Vagina (tissue), 2 donors: ENCODE results near the gene CCDC158. TPM values are rescaled to one million over a fixed set of nuclear protein-coding genes. Genes with fewer than 3 reads are reported as not detected.

Source experiments
- DNase-seq, 2 donors: peaks; one replicate each; pipeline ENCODE4 v3.0.0-alpha.2; 2017; ENCODE audit errors: extremely low spot score in 2 of 2
- H3K27ac ChIP-seq: fragments of 200-600 bp; sonication (generic); one replicate; pipeline ENCODE4 v1.5.1; 2019
- H3K27me3 ChIP-seq: fragments of 200-600 bp; sonication (generic); one replicate; pipeline ENCODE4 v1.5.1; 2019
- H3K36me3 ChIP-seq, 2 donors: fragments of 200-600 bp; sonication (generic); one replicate each; pipeline ENCODE4 v1.5.1; 2017 to 2019
- H3K4me1 ChIP-seq: fragments of 200-600 bp; sonication (generic); one replicate; pipeline ENCODE4 v1.5.1; 2019
- H3K4me3 ChIP-seq, 2 donors: fragments of 200-600 bp; sonication (generic); 1 replicate in 1 of 2; 2 replicates in 1 of 2; pipeline ENCODE4 v1.5.1; 2016 to 2019
- H3K9me3 ChIP-seq: fragments of 200-600 bp; sonication (generic); one replicate; pipeline ENCODE4 v1.5.1; 2019
- CTCF ChIP-seq, 3 experiments: fragments of 450-650 bp in 2 of 3; fragments of 200-600 bp in 1 of 3; sonication (generic) in 1 of 3; IDR thresholded peaks; one replicate each; pipeline ENCODE4 v1.5.1; 2017 to 2019; ENCODE audit warnings: antibody characterized with exemption in 3 of 3, mild to moderate bottlenecking in 2 of 3, moderate library complexity in 2 of 3
- POLR2A ChIP-seq, 2 donors: fragments of 450-650 bp; IDR thresholded peaks; one replicate each; pipeline ENCODE4 v1.6.1; 2017; ENCODE audit warnings: antibody characterized with exemption in 2 of 2, mild to moderate bottlenecking in 2 of 2, moderate library complexity in 2 of 2
- POLR2AphosphoS5 ChIP-seq, 2 donors: sonication (generic); formaldehyde crosslinking; IDR thresholded peaks; one replicate each; pipeline ENCODE4 v1.9.0; 2017; ENCODE audit warnings: antibody characterized with exemption in 2 of 2, mild to moderate bottlenecking in 2 of 2, low read depth in 1 of 2; ENCODE audit not compliant: insufficient read depth in 1 of 2
- intact Hi-C: fragments of 100-400 bp; cut with DNase I; formaldehyde crosslinking; loops from one replicate; pipeline ENCODE4 v1.15.1; 2023
- total RNA-seq: library from RNA; depleted of rRNA; stranded (reverse); fragments of >200 nt; gene quantifications from one replicate; pipeline ENCODE4 v1.2.3, GENCODE V29; 2016

CCDC158 gene
- total RNA-seq, 1 donor from 2014 or later: not detected

GRCh38 chr4:76311896-76312331 lies 109.0 kb downstream of the CCDC158 start:
- Histone ChIP-seq H3K4me3 (no peak overlapping the region), H3K36me3 (peaks cover 0 to 6% of the 10 kb centered on the region in 2 donors), H3K9me3 (no peaks in the 10 kb centered on the region), H3K4me1 (peaks cover 22% of the 10 kb centered on the region), H3K27me3 (no peaks in the 10 kb centered on the region), H3K27ac (no peak overlapping the region)
- intact Hi-C loops: no loop called here
- TF ChIP-seq POLR2A (IDR thresholded peaks at IDR 0.05) (no peak), POLR2AphosphoS5 (IDR thresholded peaks at IDR 0.05; ENCODE audit: insufficient read depth in 1 of 2, low read depth in 1 of 2) (no peak), CTCF (IDR thresholded peaks at IDR 0.05) (no peak)
- DNase-seq: no peak

- TF ChIP-seq POLR2A (IDR thresholded peaks at IDR 0.05) (no peak), CTCF (IDR thresholded peaks at IDR 0.05) (no peak), POLR2AphosphoS5 (IDR thresholded peaks at IDR 0.05; ENCODE audit: insufficient read depth in 1 of 2, low read depth in 1 of 2) (no peak)
These were observed 110.3 kb downstream of the CCDC158 start for GRCh38 chr4:76310683-76311082.

GRCh38 chr4:76309939-76310550 lies 110.9 kb downstream of the CCDC158 start:
- DNase-seq: no peak
- intact Hi-C loops: loop anchor here (10.0 kb wide), 1 partner anchor 95 kb away; the partner anchor contains the start of gene SCARB2
- TF ChIP-seq CTCF (IDR thresholded peaks at IDR 0.05): no peak
- no peak for TF ChIP-seq POLR2AphosphoS5 (IDR thresholded peaks at IDR 0.05; ENCODE audit: insufficient read depth in 1 of 2, low read depth in 1 of 2)
- TF ChIP-seq POLR2A (IDR thresholded peaks at IDR 0.05): no peak
- peaks cover 31% of the 10 kb centered on the region for H3K4me1 ChIP-seq
- H3K36me3 ChIP-seq: peaks cover 0 to 6% of the 10 kb centered on the region in 2 donors
- no peak overlapping the region for H3K4me3 ChIP-seq
- H3K27ac ChIP-seq: no peak overlapping the region
- H3K9me3 ChIP-seq: no peaks in the 10 kb centered on the region
- H3K27me3 ChIP-seq: no peaks in the 10 kb centered on the region

More at GRCh38 chr4:76310683-76311082, 110.3 kb downstream of the CCDC158 start:
- Histone ChIP-seq H3K4me1 (peaks cover 24% of the 10 kb centered on the region), H3K4me3 (no peak overlapping the region), H3K27me3 (no peaks in the 10 kb centered on the region), H3K36me3 (peaks cover 0 to 6% of the 10 kb centered on the region in 2 donors), H3K9me3 (no peaks in the 10 kb centered on the region), H3K27ac (no peak overlapping the region)
- no peak for DNase-seq
- intact Hi-C loops: no loop called here

GRCh38 chr4:76308548-76308947 lies 112.4 kb downstream of the CCDC158 start:
- peaks cover 36% of the 10 kb centered on the region for H3K4me1 ChIP-seq
- H3K4me3 ChIP-seq: no peak overlapping the region

More at GRCh38 chr4:76308548-76308947, 112.4 kb downstream of the CCDC158 start:
- Histone ChIP-seq H3K36me3 (peaks cover 0 to 6% of the 10 kb centered on the region in 2 donors), H3K9me3 (no peaks in the 10 kb centered on the region), H3K27me3 (no peaks in the 10 kb centered on the region), H3K27ac (no peak overlapping the region)
- TF ChIP-seq CTCF (IDR thresholded peaks at IDR 0.05): no peak
- no peak for TF ChIP-seq POLR2A (IDR thresholded peaks at IDR 0.05)
- no peak for DNase-seq
- intact Hi-C loops: loop anchor here (10.0 kb wide), 1 partner anchor 94 kb away; the partner anchor contains the start of gene SCARB2
